Measurements from ENCODE around the gene HIGD1A.
A peak's percentile ranks its signal among the peaks of the same experiment; 100 is the strongest.

HIGD1A gene

DNA sequence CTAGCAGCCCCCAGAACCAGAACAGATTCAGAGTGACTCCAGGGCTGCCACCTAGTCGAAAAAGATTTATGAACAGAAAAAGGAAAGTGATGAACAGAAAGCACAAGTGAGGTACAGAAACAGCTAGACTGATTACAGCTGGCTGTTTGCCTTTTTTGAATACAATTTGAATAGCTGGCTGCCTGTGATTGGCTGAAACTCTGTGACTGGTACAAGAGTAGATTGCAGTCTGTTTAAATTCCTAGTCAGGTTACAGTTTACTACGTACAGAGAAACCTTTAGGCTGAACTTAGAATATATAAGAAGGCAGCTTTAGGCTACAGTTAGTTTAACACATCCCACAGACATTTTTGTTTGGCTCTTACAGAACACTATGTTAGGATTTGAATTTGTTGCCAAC, 41.3 kb downstream of the HIGD1A start:
- TF ChIP-seq, protein P1, sequence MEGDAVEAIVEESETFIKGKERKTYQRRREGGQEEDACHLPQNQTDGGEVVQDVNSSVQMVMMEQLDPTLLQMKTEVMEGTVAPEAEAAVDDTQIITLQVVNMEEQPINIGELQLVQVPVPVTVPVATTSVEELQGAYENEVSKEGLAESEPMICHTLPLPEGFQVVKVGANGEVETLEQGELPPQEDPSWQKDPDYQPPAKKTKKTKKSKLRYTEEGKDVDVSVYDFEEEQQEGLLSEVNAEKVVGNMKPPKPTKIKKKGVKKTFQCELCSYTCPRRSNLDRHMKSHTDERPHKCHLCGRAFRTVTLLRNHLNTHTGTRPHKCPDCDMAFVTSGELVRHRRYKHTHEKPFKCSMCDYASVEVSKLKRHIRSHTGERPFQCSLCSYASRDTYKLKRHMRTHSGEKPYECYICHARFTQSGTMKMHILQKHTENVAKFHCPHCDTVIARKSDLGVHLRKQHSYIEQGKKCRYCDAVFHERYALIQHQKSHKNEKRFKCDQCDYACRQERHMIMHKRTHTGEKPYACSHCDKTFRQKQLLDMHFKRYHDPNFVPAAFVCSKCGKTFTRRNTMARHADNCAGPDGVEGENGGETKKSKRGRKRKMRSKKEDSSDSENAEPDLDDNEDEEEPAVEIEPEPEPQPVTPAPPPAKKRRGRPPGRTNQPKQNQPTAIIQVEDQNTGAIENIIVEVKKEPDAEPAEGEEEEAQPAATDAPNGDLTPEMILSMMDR (IDR thresholded peaks at IDR 0.05; ENCODE audit: control insufficient read depth, insufficient read depth, low read depth, low read length, missing control alignments), result no peak
- DNase-seq (ENCODE audit: low read depth), result no peak
- H3K4me3 ChIP-seq (ENCODE audit: control insufficient read depth, low read depth, low read length), result no peak overlapping the region

DNA sequence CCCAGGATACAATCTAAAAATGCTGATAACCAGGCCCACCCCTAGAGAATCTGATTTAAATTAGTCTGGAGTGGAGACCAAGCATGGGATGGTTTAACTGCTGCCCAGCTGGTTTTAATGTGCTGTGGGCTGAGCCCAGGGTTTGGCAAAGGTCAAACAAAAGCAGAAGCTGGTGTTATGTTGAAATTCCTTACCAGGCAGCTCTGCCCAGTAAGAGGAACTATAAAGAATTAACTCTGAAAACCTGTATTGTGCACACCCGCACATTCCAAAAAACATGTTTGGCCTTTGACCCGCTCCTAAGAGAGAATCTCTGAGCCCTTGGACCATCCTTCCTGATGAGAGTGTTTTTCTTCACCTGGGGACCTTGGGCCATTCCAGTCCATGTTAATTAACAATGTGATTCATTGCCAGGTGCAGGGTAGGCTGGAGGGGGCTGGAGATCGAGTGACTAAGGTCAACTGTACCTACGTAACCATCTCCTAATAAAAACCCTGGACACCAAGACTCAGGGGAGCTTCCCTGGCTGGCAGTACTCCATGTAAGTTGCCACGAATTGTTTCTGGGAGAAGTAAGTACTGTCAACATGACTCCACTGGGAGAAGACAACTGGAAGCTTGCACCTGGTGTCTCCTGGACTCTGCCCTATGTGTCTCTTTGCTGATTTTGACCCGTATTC, 42.1 kb downstream of the HIGD1A start:
- TF ChIP-seq, protein P1 (IDR thresholded peaks at IDR 0.05; ENCODE audit: control insufficient read depth, insufficient read depth, low read depth, low read length, missing control alignments), result no peak
- H3K4me3 ChIP-seq (ENCODE audit: control insufficient read depth, low read depth, low read length), result no peak overlapping the region
- no peak for DNase-seq (ENCODE audit: low read depth)

DNA sequence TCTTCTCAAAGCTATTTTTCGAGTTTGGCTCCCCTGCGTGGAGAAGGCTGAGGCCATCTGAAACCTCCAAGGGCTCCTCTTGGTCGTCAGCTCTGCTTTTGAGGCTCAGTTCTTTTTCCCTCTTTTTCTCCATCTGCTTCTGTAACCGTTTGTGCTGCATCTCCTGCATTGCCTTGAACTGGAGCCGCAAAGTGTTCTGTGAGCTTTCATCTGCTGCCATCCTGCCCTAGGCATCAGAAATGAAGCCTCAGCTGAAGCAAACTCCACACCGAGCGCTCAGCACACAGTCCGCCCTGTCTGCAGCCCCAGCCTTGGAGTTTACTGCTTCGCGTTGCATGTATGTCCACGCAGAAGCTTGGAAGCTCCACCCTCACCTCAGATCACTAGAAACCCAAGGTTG, 46.2 kb downstream of the HIGD1A start:
- TF ChIP-seq, protein P1 (IDR thresholded peaks at IDR 0.05; ENCODE audit: control insufficient read depth, insufficient read depth, low read depth, low read length, missing control alignments), result no peak
- no peak for DNase-seq (ENCODE audit: low read depth)
- H3K4me3 ChIP-seq (ENCODE audit: control insufficient read depth, low read depth, low read length), result no peak overlapping the region

DNA sequence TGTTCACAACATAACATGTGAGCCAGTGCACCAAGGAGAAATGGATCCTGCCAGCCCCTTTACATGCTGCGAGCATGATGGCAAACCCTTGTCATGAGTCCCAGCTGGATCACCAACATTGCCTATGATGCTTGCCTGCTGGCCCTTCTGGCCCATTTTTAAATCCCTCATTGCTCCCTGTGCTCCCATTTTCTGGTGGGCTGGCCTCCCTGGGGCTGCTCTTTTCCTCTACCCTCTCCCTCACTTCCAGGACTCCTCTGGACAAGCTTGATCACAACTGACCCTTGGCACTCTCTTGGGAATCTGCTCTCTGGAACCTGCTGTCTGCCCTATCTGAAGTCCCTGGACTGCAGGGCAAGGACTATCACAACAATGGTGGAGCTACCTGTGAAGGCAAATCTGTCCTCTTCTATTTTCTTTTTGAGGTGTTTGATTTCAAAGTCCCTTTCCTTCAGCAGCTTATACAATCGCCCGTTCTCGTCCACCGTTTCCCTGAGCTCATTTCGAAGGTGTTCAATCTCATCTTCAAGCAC, 47.5 kb downstream of the HIGD1A start:
- TF ChIP-seq, protein P1 (IDR thresholded peaks at IDR 0.05; ENCODE audit: control insufficient read depth, insufficient read depth, low read depth, low read length, missing control alignments), result no peak
- no peak for DNase-seq (ENCODE audit: low read depth)
- no peak overlapping the region for H3K4me3 ChIP-seq (ENCODE audit: control insufficient read depth, low read depth, low read length)

DNA sequence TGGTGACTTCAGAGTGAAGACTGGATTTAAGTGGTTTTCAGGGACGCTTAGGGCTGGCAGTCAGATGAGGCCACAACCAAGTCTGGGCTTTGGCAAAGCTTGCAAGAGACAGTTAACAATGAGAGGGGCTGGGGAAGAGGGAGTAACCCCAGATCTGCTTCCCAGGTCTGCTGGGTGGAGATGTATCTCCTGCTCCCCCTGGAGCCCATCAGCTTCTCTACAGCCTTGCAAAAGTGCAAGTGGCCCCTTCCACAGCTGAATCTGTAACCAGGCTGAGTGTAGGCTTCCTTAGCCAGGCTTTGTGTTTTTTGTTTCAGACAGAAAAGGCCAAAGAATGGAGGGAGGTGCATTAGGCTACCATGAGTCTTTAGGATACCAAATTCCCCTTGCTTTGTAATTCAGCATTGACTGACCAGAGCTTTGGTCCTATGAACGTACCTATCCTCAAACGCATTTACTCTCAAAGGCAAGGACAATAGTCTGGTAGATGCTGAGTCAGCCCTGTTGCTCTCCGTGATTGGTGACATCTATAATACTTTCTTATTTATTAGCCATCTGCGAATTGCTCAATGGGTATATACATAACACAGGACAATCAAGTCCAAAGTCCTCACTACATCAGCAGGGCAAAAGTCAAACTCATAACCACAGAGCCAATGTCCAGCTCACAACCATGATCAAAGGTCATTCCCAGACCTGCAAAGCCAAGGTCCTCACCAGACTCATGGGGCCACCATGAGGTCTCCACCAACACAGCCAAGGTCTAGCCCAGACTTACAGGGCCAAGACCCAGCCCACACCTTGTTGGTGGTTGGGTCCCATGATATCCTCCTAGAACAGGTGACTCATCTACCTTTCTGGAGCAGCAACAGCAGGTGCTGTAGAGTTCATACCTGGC, 48.4 kb downstream of the HIGD1A start:
- TF ChIP-seq, protein P1 (IDR thresholded peaks at IDR 0.05; ENCODE audit: control insufficient read depth, insufficient read depth, low read depth, low read length, missing control alignments), result peak; percentile 70
- DNase-seq (ENCODE audit: low read depth), result no peak
- no peak overlapping the region for H3K4me3 ChIP-seq (ENCODE audit: control insufficient read depth, low read depth, low read length)

DNA sequence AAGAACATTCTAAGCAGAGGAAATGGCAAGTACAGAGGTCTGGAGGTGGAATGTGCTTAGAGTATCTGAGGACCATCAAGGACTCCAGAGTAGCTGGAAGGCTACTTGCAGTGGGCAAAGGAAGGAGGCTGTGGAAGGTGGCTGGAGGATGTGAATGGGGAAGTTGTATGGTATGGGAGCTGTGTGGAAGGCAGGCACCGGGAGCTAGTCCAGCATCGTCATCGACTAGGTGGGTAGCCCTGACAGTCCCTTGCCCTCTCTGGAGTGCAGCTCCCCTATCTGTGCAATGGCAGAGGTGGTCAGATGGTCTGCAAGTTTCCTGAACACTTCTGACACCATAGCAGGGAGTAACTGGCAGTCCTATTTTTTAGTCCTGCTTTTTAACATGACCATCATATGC, 50.5 kb downstream of the HIGD1A start:
- no peak overlapping the region for H3K4me3 ChIP-seq (ENCODE audit: control insufficient read depth, low read depth, low read length)
- TF ChIP-seq, protein P1 (IDR thresholded peaks at IDR 0.05; ENCODE audit: control insufficient read depth, insufficient read depth, low read depth, low read length, missing control alignments), result no peak
- no peak for DNase-seq (ENCODE audit: low read depth)
